MM.1S (cell line): ENCODE results near the gene PREB.
A peak's percentile ranks its signal among the peaks of the same experiment; 100 is the strongest.

Experiments used
- DNase-seq: peaks from one replicate; pipeline ENCODE4 v3.0.0-alpha.2; 2015
- H2AFZ ChIP-seq: fragments of 300-600 bp; sonication (generic); 2 replicates; pipeline ENCODE4 v1.6.0; 2016; ENCODE audit warnings: antibody characterized with exemption, low read length
- H3F3A ChIP-seq: fragments of 300-600 bp; sonication (generic); 2 replicates; pipeline ENCODE4 v1.6.1; 2016; ENCODE audit warnings: mild to moderate bottlenecking, antibody characterized with exemption, low read length, moderate library complexity, mixed read lengths; ENCODE audit not compliant: insufficient read depth
- H3K27ac ChIP-seq: fragments of 300-600 bp; sonication (generic); 2 replicates; pipeline ENCODE4 v1.5.1; 2016; ENCODE audit warnings: mild to moderate bottlenecking, low read length
- H3K27me3 ChIP-seq: fragments of 300-600 bp; sonication (generic); replicated peaks from 2 replicates; pipeline ENCODE4 v1.6.0; 2016; ENCODE audit warnings: low read length; ENCODE audit not compliant: insufficient read depth
- H3K36me3 ChIP-seq: fragments of 300-600 bp; sonication (generic); replicated peaks from 2 replicates; pipeline ENCODE4 v1.6.1; 2016; ENCODE audit warnings: mild to moderate bottlenecking, low read length, mixed read lengths; ENCODE audit not compliant: insufficient read depth
- H3K4me1 ChIP-seq: fragments of 300-600 bp; sonication (generic); 2 replicates; pipeline ENCODE4 v1.6.1; 2016; ENCODE audit warnings: low read length, mixed read lengths
- H3K4me2 ChIP-seq: fragments of 300-600 bp; sonication (generic); 2 replicates; pipeline ENCODE4 v1.6.0; 2016; ENCODE audit warnings: low read depth, low read length
- H3K4me3 ChIP-seq: fragments of 300-600 bp; sonication (generic); 2 replicates; pipeline ENCODE4 v1.5.1; 2016; ENCODE audit warnings: low read length, mixed read lengths
- H3K79me2 ChIP-seq: fragments of 300-600 bp; sonication (generic); 2 replicates; pipeline ENCODE4 v1.6.1; 2016; ENCODE audit warnings: mixed run types, low read length, mixed read lengths
- H3K9ac ChIP-seq: fragments of 300-600 bp; sonication (generic); 2 replicates; pipeline ENCODE4 v1.6.1; 2016; ENCODE audit warnings: low read length, mixed read lengths
- H3K9me2 ChIP-seq: fragments of 300-600 bp; sonication (generic); replicated peaks from 2 replicates; pipeline ENCODE4 v1.6.1; 2016; ENCODE audit warnings: mild to moderate bottlenecking, low read length, mixed read lengths; ENCODE audit not compliant: insufficient read depth
- H3K9me3 ChIP-seq: fragments of 300-600 bp; sonication (generic); replicated peaks from 2 replicates; pipeline ENCODE4 v1.6.1; 2016; ENCODE audit warnings: mild to moderate bottlenecking, low read length, mixed read lengths; ENCODE audit not compliant: insufficient read depth
- H4K20me1 ChIP-seq: fragments of 300-600 bp; sonication (generic); 2 replicates; pipeline ENCODE4 v1.6.1; 2016; ENCODE audit warnings: mild to moderate bottlenecking, low read length, moderate library complexity, mixed read lengths; ENCODE audit not compliant: insufficient read depth
- CTCF ChIP-seq: fragments of 300-600 bp; sonication (generic); IDR thresholded peaks from 2 replicates; pipeline ENCODE4 v1.5.1; 2016; ENCODE audit warnings: antibody characterized with exemption, low read length, mixed read lengths
- EZH2 ChIP-seq: fragments of 300-600 bp; sonication (generic); optimal IDR thresholded peaks from 2 replicates; pipeline ENCODE3; 2017; ENCODE audit warnings: low read depth, mild to moderate bottlenecking, antibody characterized with exemption, low read length, mixed read lengths
- EZH2phosphoT487 ChIP-seq: fragments of 300-600 bp; sonication (generic); IDR thresholded peaks from 2 replicates; pipeline ENCODE4 v1.6.1; 2018; ENCODE audit warnings: antibody characterized with exemption, low read length

Gene PREB

DNA sequence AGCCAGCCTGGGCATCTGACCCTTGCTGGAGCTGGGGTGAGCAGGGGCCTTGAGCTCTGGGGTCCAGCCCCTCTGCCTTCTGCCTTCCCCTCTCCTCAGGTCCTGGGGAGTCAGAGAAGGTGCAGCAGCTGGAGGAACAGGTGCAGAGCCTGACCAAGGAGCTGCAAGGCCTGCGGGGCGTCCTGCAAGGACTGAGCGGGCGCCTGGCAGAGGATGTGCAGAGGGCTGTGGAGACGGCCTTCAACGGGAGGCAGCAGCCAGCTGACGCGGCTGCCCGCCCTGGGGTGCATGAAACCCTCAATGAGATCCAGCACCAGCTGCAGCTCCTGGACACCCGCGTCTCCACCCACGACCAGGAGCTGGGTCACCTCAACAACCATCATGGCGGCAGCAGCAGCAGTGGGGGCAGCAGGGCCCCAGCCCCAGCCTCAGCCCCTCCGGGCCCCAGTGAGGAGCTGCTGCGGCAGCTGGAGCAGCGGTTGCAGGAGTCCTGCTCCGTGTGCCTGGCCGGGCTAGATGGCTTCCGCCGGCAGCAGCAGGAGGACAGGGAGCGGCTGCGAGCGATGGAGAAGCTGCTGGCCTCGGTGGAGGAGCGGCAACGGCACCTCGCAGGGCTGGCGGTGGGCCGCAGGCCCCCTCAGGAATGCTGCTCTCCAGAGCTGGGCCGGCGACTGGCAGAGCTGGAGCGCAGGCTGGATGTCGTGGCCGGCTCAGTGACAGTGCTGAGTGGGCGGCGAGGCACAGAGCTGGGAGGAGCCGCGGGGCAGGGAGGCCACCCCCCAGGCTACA, 52.3 kb downstream of the PREB start:
- no peaks in the 10 kb centered on the region for H3K9me3 ChIP-seq
- DNase-seq = no peak
- peak overlapping the region; percentile 87 for H3K4me2 ChIP-seq
- no peaks in the 10 kb centered on the region for H3K27me3 ChIP-seq
- TF ChIP-seq EZH2phosphoT487 (no peak), EZH2 (no peak), CTCF (no peak)
- peaks cover 24% of the 10 kb centered on the region for H3F3A ChIP-seq
- no peak overlapping the region for H2AFZ ChIP-seq
- H3K36me3 ChIP-seq = no peaks in the 10 kb centered on the region
- peak overlapping the region; percentile 73; the same call in 1 of the 2 replicates for H3K27ac ChIP-seq
- no peaks in the 10 kb centered on the region for H3K9me2 ChIP-seq
- no peak overlapping the region for H3K4me3 ChIP-seq
- no peaks in the 10 kb centered on the region for H4K20me1 ChIP-seq
- peak overlapping the region; percentile 31; the same call in 1 of the 2 replicates for H3K9ac ChIP-seq
- peaks cover 23% of the 10 kb centered on the region for H3K79me2 ChIP-seq
- peaks cover 27% of the 10 kb centered on the region for H3K4me1 ChIP-seq
